HG03280 (cell line): ENCODE results near the gene DNM2.

Experiments used
- ATAC-seq: cut with Tn5 transposase; IDR thresholded peaks from one replicate; pipeline ENCODE4 v1.9.1; 2021; ENCODE audit warnings: mild to moderate bottlenecking, moderate library complexity; ENCODE audit not compliant: unreplicated experiment

DNM2 gene

GRCh38 chr19:10769533-10770491, 51.9 kb downstream of the DNM2 start:
- no peak for ATAC-seq

GRCh38 chr19:10773969-10774368, 56.1 kb downstream of the DNM2 start:
- no peak for ATAC-seq

GRCh38 chr19:10774893-10775292, 57.0 kb downstream of the DNM2 start:
- ATAC-seq, result no peak

- no peak for ATAC-seq
These were observed 59.2 kb downstream of the DNM2 start for GRCh38 chr19:10776900-10777650.

GRCh38 chr19:10780368-10780767, 62.5 kb downstream of the DNM2 start:
- ATAC-seq, result no peak

GRCh38 chr19:10782795-10783194, 64.9 kb downstream of the DNM2 start:
- ATAC-seq, result no peak

GRCh38 chr19:10784257-10784656, 66.4 kb downstream of the DNM2 start:
- no peak for ATAC-seq

GRCh38 chr19:10788146-10788545, 70.3 kb downstream of the DNM2 start:
- ATAC-seq, result no peak

GRCh38 chr19:10789866-10790265, 72.0 kb downstream of the DNM2 start:
- no peak for ATAC-seq

- ATAC-seq, result no peak
These were observed 78.8 kb downstream of the DNM2 start for GRCh38 chr19:10796653-10797052.

- ATAC-seq, result no peak
These were observed 79.2 kb downstream of the DNM2 start for GRCh38 chr19:10797078-10797477.

- ATAC-seq, result no peak
These were observed 79.8 kb downstream of the DNM2 start for GRCh38 chr19:10797541-10798256.

- no peak for ATAC-seq
These were observed 82.6 kb downstream of the DNM2 start for GRCh38 chr19:10800488-10800887.

- ATAC-seq, result no peak
These were observed 84.6 kb downstream of the DNM2 start for GRCh38 chr19:10802479-10802878.

- no peak for ATAC-seq
These were observed 85.4 kb downstream of the DNM2 start for GRCh38 chr19:10803252-10803651.

- ATAC-seq, result no peak
These were observed 87.3 kb downstream of the DNM2 start for GRCh38 chr19:10805065-10805757.

GRCh38 chr19:10805758-10806247, 87.9 kb downstream of the DNM2 start:
- ATAC-seq, result no peak

GRCh38 chr19:10808937-10809649, 91.2 kb downstream of the DNM2 start:
- ATAC-seq, result no peak

GRCh38 chr19:10809651-10810285, 91.9 kb downstream of the DNM2 start:
- ATAC-seq, result no peak
